HG02943 (cell line): ENCODE results near the gene JAKMIP3.

Experiments
- ATAC-seq: cut with Tn5 transposase; IDR thresholded peaks from one replicate; pipeline ENCODE4 v1.9.1; 2021; ENCODE audit warnings: mild to moderate bottlenecking, low read depth, moderate library complexity; ENCODE audit not compliant: unreplicated experiment

Gene JAKMIP3

DNA sequence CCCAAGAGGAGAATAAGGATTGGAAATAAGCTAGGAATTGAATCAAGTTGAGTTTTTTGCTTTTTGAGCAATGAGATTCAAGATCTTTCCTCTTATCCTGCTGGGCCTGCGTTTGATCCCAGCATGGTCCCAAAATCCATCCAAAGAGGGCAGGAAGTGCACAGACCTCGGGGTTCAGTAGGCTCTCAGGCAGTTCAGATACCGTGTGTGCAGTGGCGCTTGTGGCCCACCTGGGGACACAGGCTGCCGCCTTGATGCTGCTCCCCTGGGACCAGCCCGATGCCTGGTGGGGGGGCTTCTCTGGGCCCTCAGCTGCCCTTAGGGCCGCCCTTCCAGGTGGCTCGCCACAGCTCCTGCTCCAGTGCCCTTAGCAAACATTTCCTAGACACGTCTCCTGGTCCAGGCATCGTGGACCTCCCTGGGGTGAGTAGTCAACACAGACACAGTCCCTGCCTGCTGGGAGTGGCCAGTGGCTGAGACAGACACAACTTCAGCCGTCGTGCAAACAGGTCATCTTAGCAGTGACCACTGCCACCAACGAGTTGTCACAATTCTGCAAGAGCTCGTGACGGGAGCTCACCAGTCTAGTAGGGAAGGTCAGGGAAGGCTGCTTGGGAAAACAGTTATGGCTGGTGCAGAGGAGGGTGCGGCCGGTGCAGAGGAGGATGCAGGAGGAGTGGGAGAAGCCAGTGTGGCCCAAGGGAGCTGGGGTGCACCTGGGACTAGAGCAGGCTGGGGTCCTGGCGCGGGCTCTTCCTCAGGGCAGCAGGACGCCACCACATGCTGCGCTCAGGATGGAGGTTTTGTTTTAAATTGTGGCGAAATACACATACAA lies 21.7 kb upstream of the JAKMIP3 start:
- ATAC-seq, result no peak

DNA sequence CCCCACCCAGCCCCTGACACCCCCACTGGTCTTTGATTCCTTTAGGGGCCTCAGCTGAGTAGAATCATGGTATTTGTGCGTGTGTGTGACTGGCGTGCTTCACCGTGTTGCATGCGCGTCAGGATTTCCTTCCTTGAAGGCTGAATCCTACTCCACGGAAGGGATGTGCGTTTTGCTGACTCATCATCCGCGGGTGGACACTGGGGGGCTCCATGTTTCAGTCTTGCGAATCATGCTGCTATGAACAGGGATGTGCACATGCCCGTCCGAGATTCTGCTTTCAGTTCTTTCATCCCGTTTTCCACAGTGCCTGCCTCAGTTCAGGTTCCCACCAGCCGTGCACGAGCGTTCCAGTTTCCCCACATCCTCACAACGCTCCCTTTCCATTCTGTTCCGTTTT lies 20.9 kb upstream of the JAKMIP3 start:
- ATAC-seq, result no peak

DNA sequence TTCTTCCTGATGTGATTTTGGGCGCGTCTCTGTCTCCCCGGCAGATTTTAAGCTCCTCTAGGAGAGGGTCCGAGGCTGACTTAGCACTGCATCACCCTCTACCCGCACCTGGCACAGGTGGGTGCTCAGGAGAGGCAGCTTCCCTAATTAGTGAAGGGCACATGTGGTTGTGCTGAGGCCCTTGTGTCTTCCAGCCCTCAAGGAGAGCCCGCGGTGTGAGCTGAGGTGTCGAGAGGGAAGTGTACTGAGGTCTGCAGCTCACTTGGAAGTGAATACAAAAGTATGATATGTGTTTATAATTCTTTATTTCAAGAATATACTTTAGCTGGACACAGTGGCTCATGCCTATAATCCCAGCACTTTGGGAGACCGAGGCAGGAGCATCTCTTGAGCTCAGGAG lies 20.4 kb upstream of the JAKMIP3 start:
- no peak for ATAC-seq

DNA sequence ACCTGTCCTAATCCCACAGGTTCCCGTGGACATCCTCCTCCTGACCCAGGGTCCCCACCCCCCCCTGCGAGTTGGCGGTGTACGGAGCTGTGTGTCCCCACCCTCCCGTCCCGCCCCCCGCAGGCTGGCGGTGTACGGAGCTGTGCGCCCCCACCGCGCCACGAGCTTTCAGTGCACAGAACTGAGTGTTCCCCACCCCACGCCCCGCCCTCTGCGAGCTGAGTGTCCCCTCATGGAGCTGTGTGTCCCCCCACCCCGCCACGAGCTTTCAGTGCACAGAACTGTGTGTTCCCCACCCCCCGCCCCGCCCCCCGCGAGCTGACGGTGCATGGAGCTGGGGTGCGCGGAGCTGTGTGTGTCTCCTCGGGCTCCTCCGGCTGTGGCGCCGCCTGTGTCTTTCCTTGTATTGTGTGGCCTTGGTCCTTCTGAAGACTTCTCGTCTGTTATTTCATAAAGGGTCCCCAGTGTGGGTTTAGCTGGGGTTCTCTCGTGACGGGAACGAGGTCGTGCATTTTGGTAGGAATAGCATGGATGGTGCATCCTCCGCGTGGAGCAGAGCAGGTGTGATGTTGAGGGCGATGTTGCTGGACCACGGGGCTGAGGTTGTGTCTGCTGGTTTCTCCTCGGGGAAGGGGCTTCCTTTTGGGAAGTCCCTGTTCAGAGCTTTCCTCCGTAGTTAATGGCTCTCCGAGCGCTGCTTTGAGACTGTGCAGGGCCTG lies 18.0 kb upstream of the JAKMIP3 start:
- no peak for ATAC-seq

DNA sequence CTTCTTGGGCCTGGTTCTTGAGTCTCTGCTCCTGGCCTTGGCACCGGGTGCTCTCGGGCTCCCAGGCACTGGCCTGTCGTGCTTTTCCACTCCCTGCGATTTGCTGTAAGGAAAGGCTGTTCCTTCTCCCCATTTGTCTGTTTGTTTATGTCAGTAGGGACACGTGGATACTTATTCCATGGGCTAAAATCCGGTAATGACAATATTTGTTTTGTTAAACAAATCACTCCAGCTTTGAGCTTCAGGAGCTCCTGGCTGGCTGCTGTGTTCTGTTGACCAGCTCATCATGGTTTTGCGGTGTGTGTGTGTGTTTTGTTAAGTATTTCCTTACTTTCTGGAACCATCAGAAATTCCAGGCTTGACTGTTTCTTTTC lies 17.5 kb upstream of the JAKMIP3 start:
- no peak for ATAC-seq

DNA sequence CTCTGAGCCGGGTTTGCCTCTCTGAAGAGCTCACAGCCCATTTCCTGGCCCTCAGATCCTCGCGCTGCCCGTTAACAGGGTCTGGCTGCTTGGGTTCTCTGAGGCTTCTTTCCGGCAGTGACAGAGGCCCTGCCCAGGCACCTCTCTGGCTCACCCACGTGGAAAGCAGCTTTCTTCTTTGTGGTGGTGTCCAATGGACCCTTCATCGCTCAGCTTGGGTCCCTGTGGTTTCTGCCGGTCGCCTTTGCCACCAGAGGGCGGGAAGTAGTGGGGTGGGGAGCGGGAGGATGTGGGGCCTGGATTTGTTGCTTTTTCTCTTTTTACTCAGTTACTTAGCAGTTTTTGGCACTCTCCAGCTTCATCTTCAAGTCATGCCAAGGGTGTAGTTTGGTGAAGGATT lies 15.6 kb upstream of the JAKMIP3 start:
- no peak for ATAC-seq

DNA sequence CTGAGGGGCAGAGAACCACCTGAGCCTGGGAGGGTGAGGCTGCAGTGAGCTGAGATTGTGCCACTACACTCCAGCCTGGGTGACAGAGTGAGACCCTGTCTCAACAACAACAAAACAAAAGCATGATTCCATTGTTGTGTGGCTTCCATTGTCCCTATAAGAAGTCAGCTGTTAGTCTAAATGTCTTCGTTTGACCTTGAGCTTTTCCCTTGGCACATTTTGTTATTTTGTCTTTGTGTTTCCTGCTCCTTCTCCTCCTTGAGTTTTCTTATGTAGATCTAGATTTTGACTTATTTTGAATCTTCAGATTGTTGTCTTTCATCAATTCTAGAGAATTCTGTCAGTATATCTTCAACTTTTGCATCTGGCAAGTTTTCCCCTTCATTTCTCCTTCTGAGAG lies 13.6 kb upstream of the JAKMIP3 start:
- ATAC-seq, result no peak

DNA sequence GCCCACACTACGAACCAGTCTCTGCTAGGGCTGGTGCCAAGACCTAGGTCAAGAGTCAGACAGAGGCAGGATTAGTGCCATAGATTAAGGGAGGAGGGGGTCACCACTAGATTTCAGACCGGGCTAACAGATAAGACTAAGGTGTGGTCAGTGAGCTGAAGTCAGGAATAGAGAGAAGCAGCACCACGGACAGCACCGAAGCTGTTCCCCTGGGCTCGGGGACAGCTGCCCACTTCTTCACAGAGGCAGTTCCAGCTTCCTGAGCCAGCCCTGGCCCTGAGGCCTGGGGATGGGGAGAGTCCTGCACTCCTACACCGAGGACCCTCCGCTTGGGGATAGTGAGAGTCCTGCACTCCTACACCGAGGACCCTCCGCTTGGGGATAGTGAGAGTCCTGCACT lies 11.2 kb upstream of the JAKMIP3 start:
- ATAC-seq, result no peak

DNA sequence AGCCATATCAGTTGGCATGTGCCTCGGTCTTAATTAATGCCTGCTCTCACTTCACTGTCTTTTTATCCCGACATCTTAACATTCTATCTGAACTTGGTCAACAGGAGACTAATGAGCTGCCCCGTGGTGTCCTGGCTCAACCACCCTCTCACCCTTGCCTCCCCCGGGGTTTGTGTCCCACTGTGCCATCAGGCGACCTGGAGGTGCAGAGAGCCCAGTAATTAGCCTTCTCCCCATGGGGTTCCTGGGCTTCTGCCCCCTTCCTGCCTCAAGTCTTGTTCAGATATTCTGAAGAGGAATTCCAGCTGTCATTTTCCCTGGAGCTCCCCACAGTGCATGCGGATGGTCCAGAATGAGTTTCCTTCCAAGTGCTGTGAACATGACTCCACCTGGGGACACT lies 10.1 kb upstream of the JAKMIP3 start:
- no peak for ATAC-seq

DNA sequence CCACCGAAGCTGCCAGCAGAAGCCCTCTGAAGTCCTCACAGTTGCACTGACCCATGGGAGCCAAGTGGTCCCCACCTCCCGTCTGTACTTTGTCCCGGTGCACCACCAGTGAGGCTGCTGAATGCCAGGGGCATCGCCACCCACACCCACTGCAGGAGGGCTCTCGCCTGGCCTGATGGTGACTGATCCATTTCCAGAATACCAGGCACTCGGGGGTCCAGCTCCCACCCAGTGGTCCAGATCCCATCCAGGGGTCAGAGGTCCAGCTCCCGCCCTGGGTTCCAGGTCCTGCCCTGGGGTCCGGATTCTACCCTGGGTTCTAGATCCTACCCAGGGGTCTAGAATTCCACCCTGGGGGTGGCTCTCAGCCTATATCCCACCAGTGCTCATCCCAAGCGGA lies 9.1 kb upstream of the JAKMIP3 start:
- no peak for ATAC-seq

DNA sequence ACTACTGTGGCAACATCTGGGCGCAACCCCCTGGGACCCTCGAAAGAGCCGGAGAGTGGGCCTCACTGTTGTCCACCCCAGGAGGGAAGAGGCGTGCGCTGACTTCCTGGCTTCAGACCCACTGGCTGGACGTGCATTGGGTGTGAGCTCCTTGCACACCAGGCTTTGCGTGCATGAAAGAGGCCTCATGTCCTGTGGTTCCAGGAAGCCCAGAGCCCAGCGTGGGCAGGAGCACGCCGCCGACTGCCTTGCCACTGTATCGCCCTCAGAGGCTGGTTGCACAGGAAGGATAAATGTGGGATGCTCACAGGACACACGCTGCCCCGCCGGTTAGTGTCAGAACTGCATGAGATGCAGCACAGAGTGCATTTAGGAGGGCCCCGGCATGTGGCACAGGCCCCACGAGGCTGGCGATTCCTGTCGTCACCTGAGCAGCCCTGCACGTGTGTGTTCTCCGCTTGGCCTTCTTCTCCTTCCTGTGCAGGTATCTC lies 8.5 kb upstream of the JAKMIP3 start:
- no peak for ATAC-seq

DNA sequence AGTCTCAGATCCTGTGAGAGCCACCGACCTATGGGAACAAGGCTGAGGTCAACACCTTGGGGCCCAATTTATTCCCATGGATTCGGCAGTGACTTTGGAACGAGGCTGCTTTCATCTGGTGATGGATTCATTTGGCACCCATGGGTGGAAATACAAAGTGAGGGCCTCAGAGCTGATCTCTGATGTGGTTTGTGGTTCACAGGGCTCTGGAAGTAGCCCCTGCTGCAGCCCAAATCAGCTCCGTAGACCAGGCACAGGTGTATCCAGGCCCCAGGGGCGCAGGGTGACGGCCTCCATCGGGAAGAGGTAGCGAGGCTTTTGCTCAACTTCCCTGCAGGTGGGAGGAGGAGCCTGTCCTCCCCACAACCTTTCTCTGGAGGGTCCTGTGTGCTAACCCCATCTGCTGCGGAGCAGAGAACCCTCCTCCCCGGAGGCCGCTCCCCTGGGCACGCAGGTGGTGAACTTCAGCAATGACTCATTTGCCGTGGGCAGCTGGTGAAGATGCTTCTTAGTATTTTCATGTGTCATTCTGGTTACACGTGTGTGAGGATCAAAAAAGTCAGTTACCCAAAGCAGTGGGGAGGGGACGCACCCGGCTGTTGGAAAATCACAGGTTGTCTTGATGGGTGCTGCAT lies 7.5 kb upstream of the JAKMIP3 start:
- no peak for ATAC-seq

DNA sequence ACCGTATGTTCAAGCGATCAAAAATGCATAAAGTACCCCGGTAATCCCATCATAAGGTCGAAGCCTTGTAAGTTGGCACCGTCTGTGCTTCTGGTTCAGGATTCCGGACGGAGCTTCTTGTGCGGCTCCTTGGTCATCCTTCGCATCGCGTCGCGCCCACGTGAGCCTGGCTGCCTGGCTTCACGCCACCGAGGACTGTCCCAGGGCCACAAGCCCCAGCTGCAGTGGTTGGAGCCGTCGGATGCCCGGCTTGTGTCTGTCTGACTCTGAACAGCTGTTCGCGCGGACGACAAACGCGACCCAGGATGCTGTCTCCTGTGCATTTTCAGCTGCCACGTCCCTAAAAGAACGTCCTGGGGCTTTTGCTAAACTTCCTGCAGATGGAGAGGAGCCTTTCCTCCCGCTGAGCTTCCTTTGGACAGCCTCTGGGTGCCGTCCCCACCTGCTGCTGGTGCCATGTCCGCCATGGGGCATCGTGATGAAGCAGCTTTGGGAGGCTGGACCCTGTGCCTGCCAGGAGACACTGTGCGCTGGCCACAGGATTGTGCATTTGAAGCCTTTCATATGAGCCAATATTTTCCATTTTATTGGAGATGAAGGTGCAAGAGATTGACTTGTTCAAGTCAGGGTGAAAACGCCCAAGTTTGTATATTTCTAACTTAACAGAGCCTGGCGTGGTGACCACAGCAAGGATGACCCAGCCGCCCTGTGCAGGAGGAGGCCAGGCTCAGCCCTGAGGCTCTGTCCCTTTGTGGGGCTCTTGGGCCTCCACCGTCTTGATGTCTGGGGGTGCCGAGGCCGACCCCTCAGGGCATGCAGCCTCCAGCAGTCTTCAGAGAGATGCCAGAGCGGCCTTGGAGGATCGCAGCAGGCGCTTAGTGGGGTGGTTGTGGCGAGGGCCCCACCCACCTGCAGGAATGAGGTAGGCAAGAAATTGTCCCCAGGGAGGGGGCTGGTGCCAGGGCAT lies 6.7 kb upstream of the JAKMIP3 start:
- no peak for ATAC-seq

DNA sequence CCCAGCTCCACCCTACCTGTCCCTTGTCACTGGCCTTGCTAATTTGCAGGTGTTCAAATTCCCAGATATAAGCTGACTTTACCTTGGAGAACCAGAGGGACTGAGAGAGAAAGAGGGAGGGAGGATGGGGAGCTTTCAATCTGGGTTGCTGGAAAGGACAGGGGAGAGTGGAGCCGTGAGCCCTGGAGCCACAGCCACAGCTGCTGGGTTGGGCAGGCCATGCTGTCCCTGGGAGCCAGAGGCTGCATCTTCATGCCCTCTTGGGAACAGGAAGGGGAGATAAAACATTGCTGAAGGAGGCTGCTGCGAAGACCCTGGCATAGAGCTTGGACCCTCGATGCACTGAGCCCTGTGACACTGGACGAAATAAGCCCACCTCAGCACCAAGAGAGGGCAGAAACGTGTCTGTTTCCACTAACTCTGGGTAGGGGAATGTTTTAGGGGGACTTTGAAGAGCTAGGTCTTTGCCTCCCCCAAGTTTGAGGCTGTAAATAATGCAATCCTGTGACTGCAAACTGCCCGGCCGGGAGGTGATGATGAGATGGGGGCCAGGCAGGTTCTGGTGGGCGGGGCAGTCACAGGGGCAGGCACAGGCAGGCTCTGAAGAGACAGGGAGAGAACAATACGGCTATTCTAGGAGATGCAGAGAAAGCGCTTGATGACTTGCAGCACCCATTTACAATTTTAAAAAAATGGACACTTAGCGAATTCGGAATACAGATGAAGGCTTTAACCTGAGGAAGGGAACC lies 5.8 kb upstream of the JAKMIP3 start:
- ATAC-seq, result no peak

DNA sequence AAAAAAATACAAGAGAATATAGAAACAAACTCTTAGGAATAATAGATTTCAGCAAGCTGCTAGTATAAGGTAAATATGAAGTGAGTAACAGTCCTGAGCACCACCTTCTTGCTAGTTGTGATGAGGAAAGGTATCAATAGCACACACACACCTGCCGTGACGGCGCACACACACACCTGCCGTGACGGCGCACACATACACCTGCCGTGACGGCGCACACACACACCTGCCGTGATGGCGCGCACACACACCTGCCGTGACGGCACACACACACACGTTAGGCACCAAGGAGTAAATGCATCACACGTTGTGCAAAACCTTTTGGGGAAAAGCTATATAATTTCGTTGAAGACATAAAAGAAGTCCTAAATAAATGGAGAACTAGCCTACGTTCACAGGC lies 4.7 kb upstream of the JAKMIP3 start:
- ATAC-seq, result no peak

DNA sequence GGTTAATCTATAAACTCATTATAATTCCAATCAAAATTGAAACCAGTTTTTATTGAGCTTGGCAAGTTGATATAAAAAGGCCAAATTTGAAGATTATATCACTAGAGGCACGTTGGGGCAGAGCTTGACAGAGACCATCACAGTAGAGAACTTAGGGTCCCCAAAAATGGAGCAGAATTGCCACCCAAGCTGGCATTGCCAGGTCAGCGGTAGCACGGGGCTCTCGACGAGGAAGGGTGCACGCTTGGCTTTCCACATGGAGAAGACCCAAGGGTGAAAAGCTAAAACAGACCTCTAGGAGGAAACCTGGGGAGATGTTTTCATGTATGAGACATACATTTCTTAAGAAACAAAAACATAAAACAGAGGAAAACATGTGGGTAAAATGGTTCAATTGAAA lies 4.3 kb upstream of the JAKMIP3 start:
- ATAC-seq, result no peak

DNA sequence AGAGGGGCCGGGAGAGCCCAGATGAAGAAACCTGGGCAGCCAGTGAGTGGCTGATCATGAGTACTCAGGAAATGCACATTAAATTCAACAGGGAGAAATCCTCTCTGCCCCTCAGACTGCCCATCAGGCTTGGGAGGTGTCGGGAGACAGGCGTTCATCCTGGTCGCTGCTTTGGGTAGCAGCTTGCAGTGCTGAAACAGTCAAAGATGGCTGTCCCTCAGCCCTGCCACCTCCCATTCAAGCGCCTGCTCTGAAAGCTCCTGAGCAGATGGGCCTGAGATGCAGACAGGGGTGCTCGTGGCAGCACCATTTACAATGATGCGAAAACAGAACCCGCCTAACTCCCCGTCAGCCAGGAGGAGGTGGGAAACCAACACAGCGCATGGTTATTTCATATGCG lies 3.6 kb upstream of the JAKMIP3 start:
- ATAC-seq, result no peak

DNA sequence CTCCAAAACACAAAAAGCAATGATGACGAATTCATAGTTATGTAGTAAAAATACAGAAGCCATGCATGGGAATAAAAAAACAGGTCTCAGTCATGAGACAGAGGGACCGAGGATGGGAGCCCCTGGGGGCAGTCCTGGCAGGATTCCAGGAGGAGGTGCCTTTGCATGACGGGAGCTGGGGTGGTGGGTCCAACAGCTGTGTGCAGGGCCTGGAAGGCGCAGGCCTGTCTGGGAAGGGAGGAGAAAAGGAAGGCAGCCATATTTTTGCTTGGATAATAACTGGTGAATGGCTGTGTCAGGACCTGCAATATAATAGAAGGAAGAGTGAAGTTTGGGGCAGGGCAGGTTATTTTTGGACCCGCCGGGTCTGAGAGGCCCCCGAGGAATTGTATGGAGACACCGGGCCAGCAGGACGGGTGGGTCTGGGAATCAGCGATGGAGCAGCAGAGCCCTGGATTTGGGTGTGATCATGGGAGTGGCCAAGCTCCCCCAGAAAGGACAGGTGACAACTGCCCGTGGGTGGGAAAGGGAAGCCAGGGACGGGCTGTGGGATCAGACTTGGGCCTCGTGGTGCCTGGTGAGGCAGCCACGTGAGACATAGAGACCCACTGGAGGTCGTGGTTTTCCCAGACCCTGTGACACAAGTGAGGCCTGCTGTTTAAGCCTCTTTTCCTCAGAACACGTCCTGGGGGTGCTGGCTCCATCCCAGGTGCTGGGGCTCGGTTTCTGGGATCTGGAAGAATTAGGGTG lies 2.9 kb upstream of the JAKMIP3 start:
- ATAC-seq, result no peak

DNA sequence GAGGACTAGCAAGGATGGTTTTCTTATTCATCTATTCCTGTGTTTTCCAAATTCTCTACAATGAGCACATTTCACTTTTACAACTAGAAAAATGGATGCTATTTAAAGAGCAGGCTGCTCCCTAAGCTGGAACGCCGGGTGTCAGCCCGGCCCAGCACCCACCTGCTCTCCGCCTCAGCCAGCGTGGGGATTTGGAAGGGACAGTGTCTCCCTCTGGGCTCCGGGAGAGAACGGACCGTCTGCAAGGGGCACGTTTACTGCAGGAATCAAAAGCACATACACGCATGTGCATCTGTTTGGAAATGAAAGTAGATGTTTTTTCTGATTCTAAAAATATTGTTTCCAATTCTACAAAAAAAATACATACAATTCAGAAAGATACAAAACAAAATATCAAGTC lies 2.3 kb upstream of the JAKMIP3 start:
- ATAC-seq, result no peak
